ENCODE measurements around the gene COL11A2.

DNA sequence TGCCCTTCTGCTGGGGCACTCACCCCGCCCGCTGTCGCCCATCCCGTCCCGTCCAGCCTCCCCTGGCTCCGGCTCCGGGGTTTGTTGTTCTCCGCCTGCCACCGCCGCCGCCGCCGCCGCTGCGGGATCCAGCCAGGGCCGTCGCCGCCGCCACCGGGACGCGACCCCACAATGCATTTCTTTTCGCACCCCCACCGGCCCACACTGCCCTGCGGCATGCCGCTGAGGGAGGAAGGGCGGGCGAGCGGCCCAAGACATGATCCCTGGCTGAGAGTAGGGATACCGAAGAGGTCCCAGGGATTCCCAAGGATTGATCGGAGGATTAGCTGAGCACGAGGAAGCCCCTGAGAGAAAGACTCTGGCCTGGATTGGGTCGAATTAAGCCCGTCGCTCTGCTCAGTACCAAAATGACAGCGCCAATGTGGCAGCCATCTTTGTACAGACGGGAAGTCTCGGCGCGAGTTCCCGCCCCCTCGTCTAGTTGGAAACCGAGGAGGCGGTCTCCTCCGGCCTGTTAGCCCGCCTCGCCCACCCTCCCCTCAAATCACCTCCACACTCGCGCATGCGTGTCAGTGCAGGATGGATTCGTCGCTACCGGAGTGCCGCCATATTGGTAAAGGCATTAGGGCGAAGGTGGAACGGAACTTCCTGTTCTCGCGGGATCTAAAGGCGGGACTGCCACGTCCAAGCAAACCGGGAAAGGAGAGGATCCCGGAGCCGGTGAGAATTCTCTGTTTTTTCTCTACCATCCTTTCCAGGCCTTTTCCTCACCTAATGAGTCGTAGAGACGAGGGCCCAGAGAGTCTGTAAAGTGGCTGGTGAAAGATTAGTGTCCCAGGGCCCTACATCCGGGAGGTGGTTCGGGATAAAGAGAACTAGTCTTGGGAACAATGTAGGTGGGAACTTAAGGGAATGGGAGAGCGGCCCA lies 8.2 kb upstream of the COL11A2 start, which contains the start of the genes RXRB and SLC39A7:
- TF ChIP-seq FOXM1 (IDR thresholded peaks at IDR 0.05; ENCODE audit: borderline replicate concordance, low read depth) (no peak), TCF12 (IDR thresholded peaks at IDR 0.05; ENCODE audit: low read depth) (peak; percentile 70), CREB1 (IDR thresholded peaks at IDR 0.05; ENCODE audit: low read depth) (no peak), YY1 (IDR thresholded peaks at IDR 0.05; ENCODE audit: low read depth) (peak; percentile 97)
